Left ventricle myocardium inferior (tissue), 1 donor: Measurements from ENCODE around the gene SPHKAP. TPM values are rescaled to one million over a fixed set of nuclear protein-coding genes. Genes with fewer than 3 reads are reported as not detected.

ENCODE experiments used
- DNase-seq: peaks from one replicate; pipeline ENCODE4 v3.0.0-alpha.2; 2020
- H3K27ac ChIP-seq: fragments of 200-600 bp; replicated peaks from 2 replicates; pipeline ENCODE4 v1.8.0; 2021
- H3K27me3 ChIP-seq: fragments of 200-600 bp; 2 replicates; pipeline ENCODE4 v1.8.0; 2021; ENCODE audit warnings: low read depth
- H3K36me3 ChIP-seq: fragments of 200-600 bp; 2 replicates; pipeline ENCODE4 v1.8.0; 2021
- H3K4me1 ChIP-seq: fragments of 200-600 bp; 2 replicates; pipeline ENCODE4 v1.8.0; 2021
- H3K4me3 ChIP-seq: fragments of 200-600 bp; 2 replicates; pipeline ENCODE4 v1.8.0; 2021; ENCODE audit warnings: mild to moderate bottlenecking, moderate library complexity
- H3K9me3 ChIP-seq: fragments of 200-600 bp; replicated peaks from 2 replicates; pipeline ENCODE4 v1.8.0; 2021
- intact Hi-C: fragments of 100-400 bp; cut with micrococcal nuclease; formaldehyde crosslinking; loops from one replicate; pipeline ENCODE4 v1.11.0; 2022
- total RNA-seq: library from RNA; stranded (reverse); fragmentation: NEBNext Ultra II Directional; extraction: Animal tissue kit (Norgen Biotek cat#: 25700); gene quantifications from one replicate; pipeline ENCODE4 v1.2.1, GENCODE V29; 2021
- TF ChIP-seq, protein P1 (sequence below): fragments of 200-600 bp; IDR thresholded peaks from 2 replicates; pipeline ENCODE4 v1.8.0; 2021; ENCODE audit warnings: antibody characterized with exemption, mild to moderate bottlenecking, borderline replicate concordance
- donor health status: DM: no; HTN: yes; CAD: no; lungs with severe emphysema.

The SPHKAP gene
- total RNA-seq, 1 donor from 2014 or later = 100 TPM

DNA sequence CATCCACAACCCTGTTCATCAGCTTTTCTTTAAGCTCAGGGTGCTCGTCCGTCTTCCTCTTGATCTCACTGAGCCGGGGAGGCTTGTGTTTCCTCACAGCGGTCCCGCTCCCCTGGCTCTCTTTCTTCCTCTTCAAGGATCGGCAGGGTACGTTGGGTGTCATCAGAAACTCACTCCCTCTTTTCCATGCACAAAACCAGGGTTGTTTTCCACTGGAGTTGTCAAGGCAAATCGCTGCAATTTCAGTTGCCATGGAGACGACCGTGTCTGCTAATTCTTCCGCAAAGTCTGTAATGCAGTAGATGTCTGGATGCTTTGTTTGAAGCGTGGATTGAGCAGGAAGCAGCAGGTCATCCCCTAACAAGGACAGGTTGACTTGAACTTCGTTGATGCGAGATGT lies 163.7 kb downstream of the SPHKAP start:
- no peaks in the 10 kb centered on the region for H3K9me3 ChIP-seq
- H3K36me3 ChIP-seq = peaks cover 24% of the 10 kb centered on the region
- TF ChIP-seq, protein P1, sequence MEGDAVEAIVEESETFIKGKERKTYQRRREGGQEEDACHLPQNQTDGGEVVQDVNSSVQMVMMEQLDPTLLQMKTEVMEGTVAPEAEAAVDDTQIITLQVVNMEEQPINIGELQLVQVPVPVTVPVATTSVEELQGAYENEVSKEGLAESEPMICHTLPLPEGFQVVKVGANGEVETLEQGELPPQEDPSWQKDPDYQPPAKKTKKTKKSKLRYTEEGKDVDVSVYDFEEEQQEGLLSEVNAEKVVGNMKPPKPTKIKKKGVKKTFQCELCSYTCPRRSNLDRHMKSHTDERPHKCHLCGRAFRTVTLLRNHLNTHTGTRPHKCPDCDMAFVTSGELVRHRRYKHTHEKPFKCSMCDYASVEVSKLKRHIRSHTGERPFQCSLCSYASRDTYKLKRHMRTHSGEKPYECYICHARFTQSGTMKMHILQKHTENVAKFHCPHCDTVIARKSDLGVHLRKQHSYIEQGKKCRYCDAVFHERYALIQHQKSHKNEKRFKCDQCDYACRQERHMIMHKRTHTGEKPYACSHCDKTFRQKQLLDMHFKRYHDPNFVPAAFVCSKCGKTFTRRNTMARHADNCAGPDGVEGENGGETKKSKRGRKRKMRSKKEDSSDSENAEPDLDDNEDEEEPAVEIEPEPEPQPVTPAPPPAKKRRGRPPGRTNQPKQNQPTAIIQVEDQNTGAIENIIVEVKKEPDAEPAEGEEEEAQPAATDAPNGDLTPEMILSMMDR = no peak
- intact Hi-C loops = no loop called here
- no peak overlapping the region for H3K4me3 ChIP-seq
- no peak overlapping the region for H3K27ac ChIP-seq
- DNase-seq = no peak
- H3K27me3 ChIP-seq = no peaks in the 10 kb centered on the region
- H3K4me1 ChIP-seq = peaks cover 10% of the 10 kb centered on the region

DNA sequence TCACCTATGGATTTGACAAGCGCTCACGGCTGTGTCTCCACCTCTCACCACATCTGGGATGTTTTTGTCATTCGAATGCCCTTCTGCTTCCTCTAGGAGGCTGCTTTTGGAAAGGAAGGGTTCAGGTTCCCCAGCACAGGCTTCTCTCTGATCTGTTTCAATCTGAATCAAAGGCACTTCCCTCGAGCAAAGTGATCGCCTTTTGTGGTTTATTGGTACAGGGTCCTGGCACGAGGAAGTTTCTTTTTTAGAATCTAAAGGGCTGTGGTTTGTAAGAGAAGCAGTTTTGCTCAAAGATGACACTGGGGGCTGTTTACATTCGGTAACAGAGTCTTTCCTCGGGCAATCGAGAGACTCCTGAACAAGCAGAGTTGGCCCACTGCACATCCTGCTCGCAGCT lies 165.1 kb downstream of the SPHKAP start:
- TF ChIP-seq, protein P1 = no peak
- Histone ChIP-seq H3K36me3 (peaks cover 24% of the 10 kb centered on the region), H3K27ac (no peak overlapping the region), H3K9me3 (no peaks in the 10 kb centered on the region), H3K27me3 (no peaks in the 10 kb centered on the region), H3K4me3 (no peak overlapping the region), H3K4me1 (peaks cover 10% of the 10 kb centered on the region)
- intact Hi-C loops = no loop called here
- DNase-seq = no peak

DNA sequence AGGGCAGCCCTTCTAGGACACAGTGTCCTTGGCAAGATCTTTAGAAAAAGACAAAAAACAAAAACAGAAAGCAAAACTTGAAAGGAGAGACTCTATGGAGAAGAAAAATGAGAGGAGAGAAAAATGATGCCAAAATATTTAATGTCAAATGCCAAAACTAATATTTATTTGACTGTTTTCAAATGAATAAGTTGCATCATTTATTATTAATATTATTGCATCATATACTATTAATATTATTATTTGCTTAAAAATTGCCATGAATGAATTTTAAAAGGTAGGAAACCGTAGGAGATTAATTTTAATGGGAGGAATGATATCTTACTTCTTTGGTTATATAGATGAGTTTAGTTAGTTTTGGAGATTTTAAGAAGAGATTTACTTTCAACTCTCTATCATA lies 165.7 kb downstream of the SPHKAP start:
- TF ChIP-seq, protein P1 = no peak
- intact Hi-C loops = no loop called here
- H3K27ac ChIP-seq = no peak overlapping the region

DNA sequence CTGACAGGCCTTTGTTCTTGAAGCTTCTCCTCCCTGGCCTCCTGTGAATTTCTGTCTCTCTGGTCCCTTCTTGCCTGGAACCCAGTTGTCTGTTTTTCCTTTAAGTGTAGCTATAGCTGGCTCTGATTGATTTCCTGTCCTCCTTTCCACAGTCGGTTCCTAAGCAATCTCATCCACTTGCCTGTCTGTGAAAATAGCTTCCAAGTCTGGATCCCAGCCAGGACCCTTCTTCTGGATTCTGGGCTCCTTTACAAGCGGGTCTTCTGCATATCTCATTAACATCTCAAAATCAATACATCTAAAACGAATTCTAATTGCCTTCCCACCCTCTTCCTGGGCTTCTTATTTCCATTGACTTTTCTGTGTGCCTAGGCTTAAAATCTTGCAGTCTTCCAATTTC lies 185.1 kb downstream of the SPHKAP start:
- Histone ChIP-seq H3K4me3 (no peak overlapping the region), H3K27me3 (no peaks in the 10 kb centered on the region), H3K36me3 (peaks cover 19% of the 10 kb centered on the region), H3K27ac (no peak overlapping the region), H3K4me1 (no peaks in the 10 kb centered on the region), H3K9me3 (no peaks in the 10 kb centered on the region)
- DNase-seq = no peak
- intact Hi-C loops = no loop called here
- TF ChIP-seq, protein P1 = no peak

More for the DNA sequence above, 165.7 kb downstream of the SPHKAP start:
- Histone ChIP-seq H3K4me1 (peaks cover 10% of the 10 kb centered on the region), H3K4me3 (no peak overlapping the region), H3K27me3 (no peaks in the 10 kb centered on the region), H3K36me3 (peaks cover 19% of the 10 kb centered on the region), H3K9me3 (no peaks in the 10 kb centered on the region)
- DNase-seq = no peak

DNA sequence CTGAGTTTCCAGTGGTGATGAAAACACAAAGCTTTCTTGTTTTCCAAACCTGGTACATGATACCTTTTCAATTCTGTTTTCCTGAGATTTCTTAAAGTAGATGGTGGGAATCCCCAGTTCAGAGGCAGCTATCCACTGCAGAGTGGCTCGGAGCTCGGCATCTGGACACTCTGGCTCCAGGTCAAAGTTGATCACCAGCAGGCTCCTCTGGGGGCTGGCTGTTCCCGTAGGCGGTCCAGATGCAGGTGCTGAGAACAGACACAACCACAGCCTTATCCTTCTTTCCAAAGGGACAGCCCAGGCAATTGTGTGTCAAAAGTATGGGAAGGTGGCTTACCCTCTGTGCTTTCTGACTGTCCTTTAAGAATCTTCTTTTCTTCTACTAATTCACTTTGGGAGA lies 190.6 kb downstream of the SPHKAP start:
- Histone ChIP-seq H3K4me1 (no peaks in the 10 kb centered on the region), H3K36me3 (peaks cover 19% of the 10 kb centered on the region), H3K9me3 (no peaks in the 10 kb centered on the region), H3K27ac (no peak overlapping the region), H3K27me3 (no peaks in the 10 kb centered on the region), H3K4me3 (no peak overlapping the region)
- intact Hi-C loops = no loop called here
- no peak for DNase-seq
- TF ChIP-seq, protein P1 = no peak

DNA sequence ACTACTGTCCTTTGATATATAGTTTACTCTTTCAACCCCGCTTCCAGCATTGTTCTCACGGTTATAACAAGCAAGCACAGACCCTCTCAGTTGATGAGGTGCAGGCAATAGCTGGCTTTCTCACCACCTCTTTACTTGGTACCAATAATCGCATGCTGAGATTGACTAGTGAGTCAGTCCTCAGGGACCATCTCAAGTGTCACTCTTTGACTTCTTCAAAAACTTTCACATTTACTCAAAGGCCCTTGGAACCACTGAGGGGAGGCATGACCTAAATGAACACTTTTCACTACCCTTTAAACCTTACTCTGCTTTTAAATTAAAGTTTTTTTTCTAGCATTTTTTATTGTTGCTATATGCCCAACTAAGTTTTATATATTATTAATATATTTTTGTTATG lies 208.2 kb downstream of the SPHKAP start:
- Histone ChIP-seq H3K9me3 (no peaks in the 10 kb centered on the region), H3K27me3 (no peaks in the 10 kb centered on the region), H3K27ac (no peak overlapping the region), H3K4me3 (no peak overlapping the region), H3K4me1 (no peaks in the 10 kb centered on the region), H3K36me3 (no peaks in the 10 kb centered on the region)
- TF ChIP-seq, protein P1 = no peak
- intact Hi-C loops = no loop called here
- no peak for DNase-seq
